Testis (tissue), 2 donors: ENCODE data around the gene RBFOX1.

Experiments used
- CTCF ChIP-seq, 3 experiments: fragments of 450-650 bp in 2 of 3; fragments of 200-600 bp in 1 of 3; sonication (generic) in 1 of 3; IDR thresholded peaks; one replicate each; pipeline ENCODE4 v1.5.1; 2016 to 2019; ENCODE audit warnings: antibody characterized with exemption in 3 of 3, mild to moderate bottlenecking in 2 of 3, moderate library complexity in 1 of 3
- POLR2A ChIP-seq: fragments of 450-650 bp; IDR thresholded peaks from one replicate; pipeline ENCODE4 v1.6.1; 2017; ENCODE audit warnings: antibody characterized with exemption, mild to moderate bottlenecking, moderate library complexity

- TF ChIP-seq POLR2A (no peak), CTCF (IDR thresholded peaks at IDR 0.05) (no peak)
Measured at GRCh38 chr16:7400117-7400890, 67.7 kb downstream of the RBFOX1 start.
